Subcutaneous abdominal adipose tissue (tissue), 5 donors: Measurements from ENCODE around the gene SLC35E1.
"Not testable (repeated sequence)": the region's sequence is repeated elsewhere in the genome, so short reads cannot be mapped to it uniquely, and the experiment has no call there.

Source experiments
- H3K27ac ChIP-seq: one replicate; pipeline ENCODE4 v1.7.0; 2013; ENCODE audit warnings: low read depth, mild to moderate bottlenecking, inconsistent platforms, low read length, moderate library complexity
- H3K27me3 ChIP-seq, 5 donors: one replicate each; pipeline ENCODE4 v1.7.0; 2013; ENCODE audit warnings: low read length in 5 of 5, inconsistent platforms in 1 of 5; ENCODE audit not compliant: control insufficient read depth in 5 of 5, insufficient read depth in 4 of 5
- H3K36me3 ChIP-seq, 5 donors: one replicate each; pipeline ENCODE4 v1.7.0; 2013; ENCODE audit warnings: low read length in 5 of 5; ENCODE audit not compliant: control insufficient read depth in 5 of 5, insufficient read depth in 5 of 5
- H3K4me1 ChIP-seq, 5 donors: one replicate each; pipeline ENCODE4 v1.7.0; 2013; ENCODE audit warnings: low read length in 5 of 5, mild to moderate bottlenecking in 3 of 5, moderate library complexity in 1 of 5; ENCODE audit not compliant: control insufficient read depth in 5 of 5, insufficient read depth in 5 of 5
- H3K4me3 ChIP-seq, 5 donors: one replicate each; pipeline ENCODE4 v1.7.0; 2013; ENCODE audit warnings: low read length in 5 of 5, low read depth in 1 of 5
- H3K9ac ChIP-seq, 5 donors: one replicate each; pipeline ENCODE4 v1.7.0; 2013; ENCODE audit warnings: low read length in 5 of 5, mild to moderate bottlenecking in 4 of 5, moderate library complexity in 3 of 5
- H3K9me3 ChIP-seq, 5 donors: one replicate each; pipeline ENCODE4 v1.7.0; 2013; ENCODE audit warnings: low read length in 5 of 5; ENCODE audit not compliant: control insufficient read depth in 5 of 5
- donor health status: healthy.
- donor health status: healthy.
- donor health status: healthy.
- donor health status: healthy.
- donor health status: healthy.

SLC35E1 gene

DNA sequence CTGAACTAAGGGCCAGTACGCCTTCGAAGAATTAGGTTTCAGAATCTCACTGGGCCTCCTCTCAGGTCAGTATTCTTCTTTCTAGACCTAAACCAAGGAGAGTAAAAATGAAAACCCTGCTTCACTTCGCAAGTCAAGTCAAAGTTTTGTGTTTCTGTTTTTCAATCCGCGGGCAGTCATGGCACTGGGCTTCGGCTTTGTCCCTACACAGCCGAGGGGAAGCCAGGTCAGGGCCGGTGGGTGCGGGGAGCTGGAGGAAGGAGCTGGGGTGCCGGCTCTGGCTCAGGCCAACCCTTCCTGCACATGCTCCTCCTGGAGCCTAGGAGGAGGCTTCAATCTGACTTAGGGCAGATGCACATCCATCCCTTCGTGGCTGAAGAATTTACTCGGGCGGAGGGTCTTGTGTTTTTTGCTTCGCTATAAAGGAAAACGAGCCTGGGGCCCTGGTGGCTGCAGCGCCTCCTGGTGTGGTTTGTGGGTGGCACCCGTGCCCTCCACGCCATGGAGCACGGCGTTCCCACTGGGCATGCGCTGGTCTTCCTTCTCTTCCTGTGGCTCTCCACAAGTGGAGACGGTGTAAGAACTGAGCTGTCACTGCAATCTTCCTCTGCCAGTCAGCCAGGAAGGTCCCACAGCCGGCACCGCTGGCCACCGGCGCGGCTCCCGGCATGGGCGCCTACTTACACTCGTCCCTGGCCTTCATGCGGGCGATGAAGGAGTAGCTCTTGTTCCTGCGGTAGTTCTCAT is 53.6 kb downstream of the SLC35E1 start:
- H3K9me3 ChIP-seq: no peaks in the 10 kb centered on the region
- H3K36me3 ChIP-seq: peaks cover 2 to 79% (median 73%) of the 10 kb centered on the region in 5 donors

DNA sequence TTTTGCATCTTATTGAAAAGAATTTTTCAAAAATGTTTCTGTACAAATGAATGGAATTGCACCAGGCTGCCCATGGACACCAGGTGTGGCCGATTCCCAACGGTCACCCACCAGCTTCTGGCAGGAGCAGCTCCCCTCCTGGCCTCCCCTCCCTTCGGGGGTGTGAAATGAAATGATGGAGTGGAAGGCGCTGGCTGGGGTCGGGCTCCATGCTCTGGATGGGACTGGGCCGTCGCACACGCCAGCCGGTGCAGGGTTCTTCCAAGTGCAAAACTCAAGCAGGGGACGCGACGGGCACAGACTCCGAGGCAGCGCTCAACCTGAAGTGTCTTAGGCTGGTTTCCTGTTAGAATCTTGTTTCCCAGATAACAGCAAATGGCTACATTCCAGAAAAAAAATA is 54.2 kb downstream of the SLC35E1 start:
- no peaks in the 10 kb centered on the region for H3K4me1 ChIP-seq
- H3K27ac ChIP-seq: no peak overlapping the region
- no peak overlapping the region for H3K9ac ChIP-seq
- H3K4me3 ChIP-seq: no peak overlapping the region
- H3K36me3 ChIP-seq: peaks cover 2 to 78% (median 69%) of the 10 kb centered on the region in 5 donors
- H3K27me3 ChIP-seq: no peaks in the 10 kb centered on the region
- no peaks in the 10 kb centered on the region for H3K9me3 ChIP-seq

More for the DNA sequence above, 53.6 kb downstream of the SLC35E1 start:
- Histone ChIP-seq H3K27ac (no peak overlapping the region), H3K4me3 (no peak overlapping the region), H3K9ac (no peak overlapping the region), H3K27me3 (no peaks in the 10 kb centered on the region), H3K4me1 (no peaks in the 10 kb centered on the region)

DNA sequence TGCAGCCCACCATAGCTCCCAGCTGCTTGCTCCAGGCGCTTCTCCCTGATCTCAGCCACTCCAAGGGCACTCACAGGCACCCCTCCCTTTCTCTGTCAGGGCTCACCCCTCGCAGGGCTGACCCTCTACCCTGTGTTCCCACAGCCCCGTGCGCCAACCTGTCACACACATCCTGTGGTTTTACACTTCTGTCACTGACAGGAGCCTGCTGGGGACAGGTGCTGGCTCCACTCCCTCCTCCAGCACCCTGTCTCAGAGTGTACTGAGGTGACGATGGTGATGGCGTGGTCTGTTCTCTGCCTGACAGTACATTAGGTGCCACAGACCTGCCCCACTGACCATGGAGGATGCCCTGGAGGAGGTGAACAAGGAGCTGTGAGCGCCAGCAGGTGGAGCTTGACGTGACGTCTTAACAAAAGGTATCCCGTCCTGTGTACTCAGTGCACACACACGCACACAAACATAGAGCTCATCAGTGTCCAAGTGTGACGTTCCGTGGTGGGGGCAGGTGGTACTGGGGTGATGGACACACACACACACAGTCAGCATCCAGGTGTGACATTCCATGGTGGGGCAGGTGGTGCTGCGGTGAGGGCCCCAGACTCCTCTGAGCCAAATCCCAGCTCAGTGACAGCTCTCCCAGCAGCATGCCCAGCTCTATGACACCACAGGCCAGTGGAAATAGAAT is 55.1 kb downstream of the SLC35E1 start:
- H3K36me3 ChIP-seq: peaks cover 2 to 75% (median 66%) of the 10 kb centered on the region in 5 donors
- H3K9me3 ChIP-seq: no peaks in the 10 kb centered on the region
- no peaks in the 10 kb centered on the region for H3K27me3 ChIP-seq
- no peak overlapping the region for H3K4me3 ChIP-seq
- no peak overlapping the region for H3K9ac ChIP-seq
- no peak overlapping the region for H3K27ac ChIP-seq
- H3K4me1 ChIP-seq: no peaks in the 10 kb centered on the region

DNA sequence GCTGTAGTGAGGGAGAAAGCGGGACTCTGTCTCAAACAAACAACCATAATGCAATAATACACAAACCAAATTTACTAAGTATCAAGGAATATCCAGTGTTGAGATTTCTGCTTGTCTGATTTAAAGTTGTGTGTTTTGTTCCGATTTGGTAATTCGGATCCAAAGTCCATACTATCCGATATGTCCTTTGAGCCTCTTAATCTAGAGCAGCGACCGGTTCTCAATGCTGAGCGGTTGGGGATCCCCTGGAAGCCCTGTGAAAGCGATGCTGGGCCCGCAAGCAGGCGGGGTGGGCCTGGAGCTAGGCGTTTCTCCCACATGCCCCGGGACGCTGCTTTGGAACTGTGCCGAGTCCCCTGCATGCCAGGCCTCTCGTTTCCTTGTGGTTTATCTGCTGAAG is 55.8 kb downstream of the SLC35E1 start:
- H3K4me3 ChIP-seq: no peak overlapping the region
- no peaks in the 10 kb centered on the region for H3K9me3 ChIP-seq
- no peak overlapping the region for H3K27ac ChIP-seq
- H3K27me3 ChIP-seq: no peaks in the 10 kb centered on the region
- H3K9ac ChIP-seq: no peak overlapping the region
- peaks cover 2 to 70% (median 60%) of the 10 kb centered on the region in 5 donors for H3K36me3 ChIP-seq
- H3K4me1 ChIP-seq: no peaks in the 10 kb centered on the region

DNA sequence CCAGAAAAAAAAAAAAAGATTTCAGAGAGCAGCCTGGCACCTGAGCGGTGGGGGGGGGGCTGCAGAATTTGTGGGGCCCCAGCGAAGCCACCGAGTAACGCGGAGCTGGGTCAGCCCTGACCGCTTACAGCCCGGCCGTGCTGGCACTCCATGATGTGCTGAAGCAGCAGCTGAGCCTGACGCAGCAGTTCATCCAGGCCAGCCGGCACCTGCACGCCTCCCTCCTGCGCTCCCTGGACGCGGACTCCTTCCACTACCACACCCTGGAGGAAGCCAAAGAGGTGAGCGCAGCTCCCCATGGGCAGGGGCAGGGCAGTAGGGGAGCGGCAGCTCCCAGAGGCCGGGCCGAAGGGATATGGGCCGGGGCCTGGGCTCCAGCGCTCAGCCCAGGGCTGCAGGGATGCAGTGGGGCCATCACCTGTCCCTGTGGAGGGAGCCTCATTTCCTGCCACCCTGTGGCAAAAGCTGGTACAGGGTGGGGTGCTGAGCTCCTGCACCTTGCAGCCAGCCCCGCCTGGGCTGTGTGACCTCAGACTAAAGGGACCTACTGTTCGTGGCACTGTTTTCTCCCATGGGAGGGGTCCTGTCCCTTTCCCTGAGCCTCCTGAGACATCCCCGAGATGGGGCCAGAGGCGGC is 57.7 kb downstream of the SLC35E1 start:
- no peaks in the 10 kb centered on the region for H3K9me3 ChIP-seq
- H3K4me1 ChIP-seq: peaks cover 0 to 8% (median 4%) of the 10 kb centered on the region in 5 donors
- no peak overlapping the region for H3K4me3 ChIP-seq
- no peak overlapping the region for H3K9ac ChIP-seq
- no peaks in the 10 kb centered on the region for H3K27me3 ChIP-seq
- H3K36me3 ChIP-seq: peaks cover 2 to 60% (median 47%) of the 10 kb centered on the region in 5 donors
- no peak overlapping the region for H3K27ac ChIP-seq

DNA sequence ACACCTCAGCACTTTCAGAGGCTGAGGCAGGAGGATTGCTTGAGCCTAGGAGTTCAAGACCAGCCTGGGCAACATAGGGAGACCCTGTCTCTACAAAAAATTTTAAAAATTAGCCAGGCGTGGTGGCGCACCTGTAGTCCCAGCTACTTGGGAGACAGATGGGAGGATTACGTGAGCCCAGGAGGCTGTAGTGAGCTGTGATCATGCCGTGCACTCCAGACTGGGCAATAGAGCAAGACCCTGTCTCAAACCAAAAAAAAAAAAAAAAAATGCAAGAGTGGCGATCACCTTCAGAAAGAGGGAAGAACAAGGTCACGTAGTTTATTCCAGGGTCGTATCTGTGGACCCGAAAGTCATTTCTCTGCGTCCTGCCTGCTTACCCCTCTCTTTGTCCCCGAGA is 59.6 kb downstream of the SLC35E1 start:
- H3K9ac ChIP-seq, H3K4me3 ChIP-seq, H3K9me3 ChIP-seq, H3K27me3 ChIP-seq, H3K27ac ChIP-seq: not testable (repeated sequence)
- H3K36me3 ChIP-seq: peaks cover 0 to 43% (median 28%) of the 10 kb centered on the region in 5 donors
- H3K4me1 ChIP-seq: peaks cover 0 to 11% (median 8%) of the 10 kb centered on the region in 5 donors

DNA sequence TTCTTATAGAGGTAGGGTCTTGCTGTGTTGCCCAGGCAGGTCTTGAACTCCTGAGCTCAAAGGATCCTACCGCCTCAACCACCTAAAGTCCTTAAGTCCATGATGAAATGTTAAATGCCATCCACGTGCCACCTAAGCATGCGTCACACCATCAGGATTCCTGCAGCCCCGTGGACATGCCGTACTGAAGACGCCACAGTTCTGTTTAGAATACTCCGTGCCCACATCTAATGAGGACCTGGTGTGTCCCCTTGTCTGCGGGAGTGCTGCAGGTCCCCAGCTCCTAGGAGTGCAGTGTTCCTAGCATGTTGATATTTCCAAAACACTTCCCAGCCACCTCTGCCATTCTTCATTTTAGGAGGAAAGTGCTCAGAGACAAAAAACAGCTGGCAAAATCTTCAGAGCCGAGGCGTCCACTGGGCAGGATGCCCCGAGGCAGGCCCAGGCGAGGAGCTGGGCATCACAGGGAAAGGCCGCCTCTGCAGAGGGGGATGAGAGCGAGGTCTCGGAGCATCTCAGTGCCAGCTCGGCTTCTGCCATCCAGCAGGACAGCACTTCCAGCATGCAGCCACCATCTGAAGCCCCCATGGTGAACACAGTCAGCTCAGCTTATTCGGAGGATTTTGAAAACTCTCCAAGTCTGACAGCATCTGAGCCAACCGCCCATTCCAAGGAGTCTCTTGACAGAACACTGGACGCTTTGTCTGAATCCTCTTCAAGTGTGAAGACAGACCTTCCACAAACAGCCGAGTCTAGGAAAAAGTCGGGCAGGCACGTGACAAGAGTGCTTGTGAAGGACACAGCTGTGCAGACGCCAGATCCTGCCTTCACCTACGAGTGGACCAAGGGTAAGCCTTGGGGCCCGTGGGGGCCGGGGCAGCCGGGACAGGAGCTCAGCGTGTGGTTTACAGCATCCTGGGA is 62.8 kb downstream of the SLC35E1 start:
- H3K4me1 ChIP-seq: peaks cover 0 to 11% (median 8%) of the 10 kb centered on the region in 5 donors
- H3K4me3 ChIP-seq: no peak overlapping the region
- peaks cover 0 to 31% (median 17%) of the 10 kb centered on the region in 5 donors for H3K36me3 ChIP-seq
- H3K27me3 ChIP-seq: no peaks in the 10 kb centered on the region
- H3K27ac ChIP-seq: no peak overlapping the region
- H3K9ac ChIP-seq: peak overlapping the region in 2 of 5 donors; percentile 19 to 24
- H3K9me3 ChIP-seq: no peaks in the 10 kb centered on the region

DNA sequence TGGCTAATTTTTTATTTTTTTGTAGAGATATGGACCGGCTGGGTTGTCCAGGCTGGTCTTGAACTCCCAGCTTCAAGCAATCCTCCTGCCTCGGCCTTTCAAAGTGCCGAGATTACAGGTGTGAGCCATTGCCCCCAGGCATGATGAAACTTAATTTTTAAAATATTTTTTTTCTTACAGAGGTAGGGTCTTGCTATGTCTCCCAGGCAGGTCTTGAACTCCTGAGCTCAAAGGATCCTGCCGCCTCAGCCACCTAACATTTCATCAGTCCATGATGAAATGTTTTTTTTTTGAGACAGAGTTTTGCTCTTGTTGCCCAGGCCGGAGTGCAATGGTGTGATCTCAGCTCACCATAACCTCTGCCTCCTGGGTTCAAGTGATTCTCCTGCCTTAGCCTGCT is 63.7 kb downstream of the SLC35E1 start:
- no peaks in the 10 kb centered on the region for H3K9me3 ChIP-seq
- H3K27ac ChIP-seq: no peak overlapping the region
- H3K36me3 ChIP-seq: peaks cover 0 to 34% (median 16%) of the 10 kb centered on the region in 5 donors
- H3K4me1 ChIP-seq: peaks cover 0 to 11% (median 8%) of the 10 kb centered on the region in 5 donors
- H3K27me3 ChIP-seq: no peaks in the 10 kb centered on the region
- H3K4me3 ChIP-seq: no peak overlapping the region
- H3K9ac ChIP-seq: no peak overlapping the region

DNA sequence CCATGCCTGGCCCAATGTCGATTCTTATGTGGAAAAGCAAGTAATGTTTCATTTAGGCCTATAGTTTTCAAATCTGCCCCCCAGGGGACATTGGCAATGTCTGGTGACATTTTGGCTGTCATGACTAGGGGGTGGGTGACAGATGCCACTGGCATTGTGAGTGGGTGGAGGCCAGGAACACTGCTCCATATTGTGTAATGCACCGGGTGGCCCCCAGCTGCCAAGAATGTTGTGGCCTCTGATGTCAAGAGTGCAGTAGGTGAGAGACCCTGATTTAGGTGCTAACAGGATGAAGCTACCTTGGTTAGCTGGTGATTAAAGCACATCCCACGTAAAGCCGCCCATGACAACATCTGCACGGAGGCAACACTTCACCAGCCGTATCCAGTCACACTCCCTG is 65.3 kb downstream of the SLC35E1 start:
- H3K27ac ChIP-seq: no peak overlapping the region

More for the DNA sequence above, 65.3 kb downstream of the SLC35E1 start:
- Histone ChIP-seq H3K4me3 (no peak overlapping the region), H3K4me1 (peaks cover 0 to 11% (median 8%) of the 10 kb centered on the region in 5 donors), H3K9me3 (no peaks in the 10 kb centered on the region), H3K27me3 (no peaks in the 10 kb centered on the region), H3K36me3 (peaks cover 0 to 31% (median 18%) of the 10 kb centered on the region in 5 donors), H3K9ac (no peak overlapping the region)
